Ramos (cell line): ENCODE results near the gene BAHCC1.
"Not testable (repeated sequence)": the region's sequence is repeated elsewhere in the genome, so short reads cannot be mapped to it uniquely, and the experiment has no call there.

ENCODE experiments used
- in situ Hi-C: fragments of 300-500 bp; cut with MboI; formaldehyde crosslinking; loops from one replicate; pipeline ENCODE4 v1.14.3; 2022; ENCODE audit warnings: low sequenced_read_pairs; ENCODE audit not compliant: unreplicated experiment

BAHCC1 gene

DNA sequence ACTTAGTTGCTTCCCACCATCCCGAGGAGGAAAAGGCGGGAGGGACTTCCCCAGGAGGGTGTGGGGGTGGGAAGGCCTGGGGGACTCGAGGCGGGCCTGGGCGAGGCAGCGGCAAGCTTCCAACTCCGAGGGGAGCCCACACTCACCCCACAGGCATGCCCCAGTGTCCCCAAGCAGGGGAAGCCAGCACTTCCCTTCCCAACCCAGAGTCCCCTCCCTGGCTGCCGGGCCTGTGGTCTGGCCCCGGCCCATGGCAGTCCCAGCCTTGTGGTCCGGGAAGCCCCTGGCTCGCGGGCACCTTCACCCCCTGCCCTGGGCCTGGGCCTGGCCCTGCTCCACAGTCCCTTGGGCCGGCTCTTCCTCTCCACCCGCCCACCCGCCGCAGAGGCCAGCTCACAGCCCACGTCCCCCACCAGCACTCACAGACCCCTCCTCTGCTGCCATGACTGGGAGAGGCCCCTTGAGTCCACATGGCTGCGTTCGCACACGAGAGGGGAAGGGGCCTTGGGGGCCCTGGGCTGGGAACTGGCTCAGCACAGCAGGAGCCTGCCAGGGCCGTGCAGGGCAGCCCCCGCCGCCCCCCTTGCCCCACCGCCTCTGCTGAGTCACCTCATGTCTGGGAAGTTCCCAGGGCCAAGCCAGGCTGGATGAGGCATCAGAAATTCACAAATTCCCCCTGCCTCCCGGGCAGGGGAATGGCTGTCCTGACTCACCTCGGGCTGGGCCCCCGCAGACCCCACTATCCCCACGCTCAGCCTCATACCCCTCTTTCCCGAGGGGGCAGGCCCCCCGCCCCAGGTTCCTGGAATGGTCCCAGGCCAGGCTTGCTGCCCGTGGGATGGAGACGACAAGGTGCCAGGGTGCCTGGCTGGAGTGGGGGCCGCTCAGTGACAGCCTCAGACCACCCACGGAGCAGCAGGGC, 27.8 kb downstream of the BAHCC1 start:
- in situ Hi-C loops = no loop called here

DNA sequence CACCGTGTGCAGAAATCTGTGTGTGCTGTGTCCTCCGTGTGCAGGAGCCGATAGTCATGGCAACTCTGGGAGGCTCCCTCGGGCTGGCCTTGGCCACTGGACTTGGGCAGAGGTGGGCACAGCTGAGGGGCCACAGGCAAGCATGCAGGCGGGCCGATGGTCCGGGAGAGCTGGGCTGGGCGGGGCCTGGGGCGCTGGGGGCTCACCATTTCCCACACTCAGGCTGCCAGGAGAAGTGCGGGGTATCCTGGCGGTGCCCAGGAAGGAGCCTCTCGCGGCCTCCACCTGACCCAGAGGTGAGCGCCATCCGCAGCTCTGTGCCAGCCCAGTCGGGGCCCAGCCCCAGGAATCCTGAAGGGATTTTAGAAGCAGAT, 28.4 kb downstream of the BAHCC1 start:
- in situ Hi-C loops = no loop called here

DNA sequence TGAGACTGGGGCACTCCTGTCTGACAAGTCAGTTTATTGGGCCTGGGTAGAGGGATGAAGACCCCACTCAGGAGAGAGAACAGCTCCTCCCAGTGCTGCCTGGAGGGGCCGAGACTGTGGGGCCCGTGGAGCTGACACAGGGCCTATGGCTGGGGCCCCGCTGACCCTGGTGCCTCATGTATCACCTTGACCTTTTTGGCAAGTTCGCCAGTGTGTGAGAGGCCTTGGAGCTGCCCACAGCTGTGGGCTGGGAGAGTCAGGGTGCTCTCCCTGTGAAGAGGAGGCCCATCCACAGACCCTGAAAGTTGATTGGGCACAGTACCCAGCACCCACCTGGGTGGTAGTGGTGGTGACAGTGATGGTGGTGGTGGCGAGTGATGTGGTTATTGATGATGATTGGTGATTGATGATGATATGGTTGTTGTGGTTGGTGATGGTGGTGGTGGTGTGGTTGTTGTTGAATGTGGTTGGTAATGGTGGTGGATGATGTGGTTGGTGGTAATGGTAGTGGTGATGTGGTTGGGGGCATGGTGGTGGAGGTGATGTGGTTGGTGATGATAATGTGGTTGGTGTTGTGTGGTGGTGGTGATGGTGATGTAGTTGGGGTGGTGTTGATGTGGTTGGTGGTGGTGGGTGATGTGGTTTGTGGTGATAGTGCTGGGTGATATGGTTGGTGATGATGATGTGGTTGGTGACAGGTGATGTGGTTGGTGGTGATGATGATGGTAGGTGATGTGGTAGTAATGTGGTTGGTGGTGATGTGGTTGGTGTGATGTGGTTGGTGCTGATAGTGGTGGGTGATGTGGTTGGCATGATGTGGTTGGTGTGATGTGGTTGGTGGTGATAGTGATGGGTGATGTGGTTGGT, 29.1 kb downstream of the BAHCC1 start:
- in situ Hi-C loops = no loop called here

DNA sequence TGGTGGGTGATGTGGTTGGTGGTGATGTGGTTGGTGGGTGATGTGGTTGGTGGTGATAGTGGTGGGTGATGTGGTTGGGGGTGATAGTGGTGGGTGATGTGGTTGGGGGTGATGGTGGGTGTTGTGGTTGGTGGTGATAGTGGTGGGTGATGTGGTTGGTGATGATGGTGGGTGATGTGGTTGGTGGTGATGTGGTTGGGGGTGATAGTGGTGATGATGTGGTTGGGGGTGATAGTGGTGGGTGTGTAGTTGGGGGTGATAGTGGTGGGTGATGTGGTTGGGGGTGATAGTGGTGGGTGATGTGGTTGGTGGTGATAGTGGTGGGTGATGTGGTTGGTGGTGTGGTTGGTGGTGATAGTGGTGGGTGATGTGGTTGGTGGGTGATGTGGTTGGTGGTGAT, 29.8 kb downstream of the BAHCC1 start:
- in situ Hi-C loops = not testable (repeated sequence)

DNA sequence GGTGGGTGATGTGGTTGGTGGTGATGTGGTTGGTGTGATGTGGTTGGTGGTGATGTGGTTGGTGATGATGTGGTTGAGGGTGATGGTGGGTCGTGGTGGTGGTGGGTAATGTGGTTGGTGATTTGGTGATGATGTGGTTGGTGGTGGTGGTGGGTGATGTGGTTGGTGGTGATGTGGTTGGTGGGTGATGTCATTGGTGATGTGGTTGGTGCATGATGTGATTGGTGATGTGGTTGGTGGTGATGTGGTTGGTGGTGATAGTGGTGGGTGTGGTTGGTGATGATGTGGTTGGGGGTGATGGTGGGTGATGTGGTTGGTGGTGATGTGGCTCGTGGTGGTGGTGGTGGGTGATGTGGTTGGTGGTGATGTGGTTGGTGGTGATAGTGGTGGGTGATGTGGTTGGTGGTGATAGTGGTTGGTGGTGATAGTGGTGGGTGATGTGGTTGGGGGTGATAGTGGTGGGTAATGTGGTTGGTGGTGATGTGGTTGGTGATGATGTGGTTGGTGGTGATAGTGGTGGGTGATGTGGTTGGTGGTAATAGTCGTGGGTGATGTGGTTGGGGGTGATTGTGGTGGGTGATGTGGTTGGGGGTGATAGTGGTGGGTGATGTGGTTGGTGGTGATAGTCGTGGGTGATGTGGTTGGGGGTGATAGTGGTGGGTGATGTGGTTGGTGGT, 30.6 kb downstream of the BAHCC1 start:
- in situ Hi-C loops = not testable (repeated sequence)

DNA sequence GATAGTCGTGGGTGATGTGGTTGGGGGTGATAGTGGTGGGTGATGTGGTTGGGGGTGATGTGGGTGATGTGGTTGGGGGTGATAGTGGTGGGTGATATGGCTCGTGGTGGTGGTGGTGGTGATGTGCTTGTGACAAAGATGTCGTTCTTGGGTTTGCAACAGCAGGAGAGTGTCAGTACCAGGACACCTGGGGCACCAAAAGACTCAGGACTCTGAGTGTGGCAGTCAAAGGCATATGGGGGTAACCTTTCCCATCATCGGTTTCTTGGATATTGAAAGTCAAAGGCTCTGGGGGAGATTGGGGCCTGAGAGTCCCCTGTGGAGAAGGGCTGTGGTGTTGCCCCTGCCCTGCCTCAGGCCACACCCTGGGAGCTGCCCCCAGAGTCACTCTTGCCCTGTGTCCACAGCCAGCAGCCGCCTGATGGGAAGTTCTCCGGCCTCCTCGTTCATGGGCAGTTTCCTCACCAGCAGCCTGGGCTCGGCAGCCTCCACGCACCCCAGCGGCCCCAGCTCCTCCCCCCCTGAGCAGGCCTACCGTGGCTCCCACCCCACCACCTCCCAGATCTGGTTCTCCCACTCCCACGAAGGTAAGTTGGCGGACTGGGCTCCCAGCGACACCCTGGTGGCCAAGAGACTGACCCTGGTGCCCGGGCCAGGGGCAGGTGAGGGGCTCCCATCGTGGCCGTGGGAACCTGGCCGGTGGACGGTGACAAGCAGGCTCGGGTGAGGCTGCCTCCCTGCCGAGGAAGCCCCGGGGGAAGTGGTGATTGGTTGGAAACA, 31.3 kb downstream of the BAHCC1 start:
- in situ Hi-C loops = no loop called here

DNA sequence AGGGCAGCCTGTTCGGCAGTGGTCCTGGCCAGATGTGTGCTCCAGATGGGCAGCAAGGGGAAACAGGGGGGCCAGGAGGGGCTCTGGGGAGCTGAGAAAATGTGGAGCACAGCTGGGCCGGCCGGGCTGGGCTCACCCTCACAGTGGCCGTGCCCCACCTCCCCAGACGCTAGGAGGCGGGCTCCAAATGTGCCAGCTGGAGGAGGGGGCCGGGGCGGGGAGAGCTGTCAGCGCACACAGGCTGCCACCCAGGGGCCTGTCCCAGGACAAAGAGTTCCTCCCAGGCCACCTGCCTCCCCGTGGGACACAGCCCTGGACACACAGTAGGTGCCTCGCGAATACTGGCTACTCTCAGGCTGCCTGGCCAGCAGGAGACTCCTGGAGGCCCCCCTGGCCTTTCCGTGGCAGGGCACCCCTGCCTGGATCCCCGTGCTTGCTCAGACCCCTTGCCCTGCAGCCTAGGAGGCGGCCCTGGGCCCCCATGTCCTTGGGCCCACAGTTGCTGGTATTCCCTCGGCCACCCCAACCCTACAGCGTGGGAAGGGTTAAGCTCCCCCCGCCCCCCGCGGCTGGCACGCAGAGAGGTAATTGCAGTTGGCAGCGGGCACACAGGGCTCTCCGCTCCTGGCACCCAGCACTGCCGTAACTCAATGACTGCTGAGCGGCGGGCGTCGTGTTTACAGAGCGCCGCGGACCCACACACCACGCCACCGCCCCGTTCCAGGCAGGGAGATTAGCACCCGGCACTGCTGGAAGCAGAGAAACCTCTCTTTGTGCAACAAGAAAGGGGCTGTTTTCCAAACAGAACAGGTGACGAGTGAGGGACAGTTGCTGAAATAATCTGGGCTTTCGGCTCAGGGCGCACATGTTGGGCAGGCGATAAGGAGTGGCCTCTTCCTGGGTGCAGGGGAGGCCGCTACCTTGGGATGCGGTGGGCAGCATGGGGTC, 32.2 kb downstream of the BAHCC1 start:
- in situ Hi-C loops = no loop called here

DNA sequence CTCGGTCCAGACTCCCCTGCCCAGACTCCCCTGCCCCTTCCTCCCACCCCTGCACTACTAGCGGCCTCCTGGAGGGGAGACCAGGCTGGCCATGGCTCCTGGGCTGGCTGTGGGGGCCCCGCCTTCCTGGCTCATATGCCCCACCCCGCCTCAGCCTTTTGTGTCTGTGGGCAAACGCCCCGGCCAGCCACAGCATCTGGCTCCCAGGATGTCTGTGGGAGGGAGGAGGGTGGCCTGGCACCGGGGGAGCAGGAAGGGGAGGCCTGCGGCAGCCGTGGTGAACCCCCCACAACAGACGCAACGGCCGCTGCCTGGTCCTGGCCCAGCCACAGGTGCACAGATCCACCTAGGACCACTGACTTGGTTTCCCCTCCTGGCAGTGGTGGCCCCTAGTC, 32.9 kb downstream of the BAHCC1 start:
- in situ Hi-C loops = no loop called here

DNA sequence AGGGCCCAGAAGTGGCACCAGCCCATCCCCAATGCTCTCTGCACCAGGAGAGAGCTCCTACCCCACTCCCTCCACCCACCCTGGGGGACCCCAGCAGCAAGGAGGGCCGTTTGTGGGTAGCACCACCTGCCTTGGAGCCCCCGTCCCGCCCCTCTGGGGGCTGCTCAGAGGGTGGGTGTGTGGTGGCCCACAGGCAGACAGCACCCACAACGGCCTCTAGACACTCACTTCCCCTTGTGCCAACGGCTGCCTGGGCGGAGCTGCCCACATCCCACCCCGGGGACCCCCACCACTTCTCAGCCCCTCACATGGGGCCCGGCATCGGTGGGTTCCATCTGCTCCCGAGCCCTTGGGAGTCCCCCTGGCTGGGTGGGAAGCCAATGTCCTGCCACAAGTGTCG, 33.3 kb downstream of the BAHCC1 start:
- in situ Hi-C loops = no loop called here

DNA sequence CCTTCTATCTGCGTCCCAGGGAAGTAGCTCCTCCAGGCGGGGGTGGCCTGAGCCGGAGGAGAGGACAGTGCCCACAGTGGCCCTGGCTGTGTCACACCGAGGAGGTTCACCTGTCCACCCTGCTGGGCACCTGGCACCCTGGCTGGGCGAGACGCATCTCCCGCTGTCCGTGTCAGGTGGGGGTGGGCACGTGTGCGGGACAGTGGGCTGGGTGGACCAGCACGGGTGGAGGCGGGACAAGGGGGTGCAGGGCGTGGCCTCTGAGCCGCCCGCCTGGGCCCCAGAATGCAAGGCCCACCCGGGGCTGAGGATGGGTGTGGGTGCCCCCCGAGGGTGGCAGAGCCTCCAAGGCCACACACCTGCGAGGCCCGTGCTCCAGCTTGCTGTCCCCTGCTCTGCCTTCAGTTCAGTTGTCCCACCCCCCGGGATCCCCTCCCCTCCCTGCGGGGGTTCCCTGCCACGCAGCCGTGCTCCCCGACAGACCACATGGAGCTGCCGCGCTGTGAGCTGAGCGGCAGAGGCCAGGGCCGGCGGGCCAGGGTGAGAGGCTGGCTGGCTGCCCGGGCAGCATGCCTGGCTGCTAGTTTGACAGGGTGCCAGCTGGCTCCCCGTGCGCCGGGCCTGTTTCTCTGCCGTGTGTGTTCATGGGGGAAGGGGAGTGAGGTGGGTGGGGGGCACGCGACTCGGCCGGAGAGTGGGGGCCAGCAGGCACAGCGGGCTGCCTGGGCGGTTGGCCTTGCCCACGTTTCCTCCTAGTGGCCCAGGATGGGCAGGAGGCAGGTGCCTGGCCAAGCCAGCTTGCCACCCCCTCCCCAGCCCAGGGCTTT, 33.9 kb downstream of the BAHCC1 start:
- in situ Hi-C loops = no loop called here

DNA sequence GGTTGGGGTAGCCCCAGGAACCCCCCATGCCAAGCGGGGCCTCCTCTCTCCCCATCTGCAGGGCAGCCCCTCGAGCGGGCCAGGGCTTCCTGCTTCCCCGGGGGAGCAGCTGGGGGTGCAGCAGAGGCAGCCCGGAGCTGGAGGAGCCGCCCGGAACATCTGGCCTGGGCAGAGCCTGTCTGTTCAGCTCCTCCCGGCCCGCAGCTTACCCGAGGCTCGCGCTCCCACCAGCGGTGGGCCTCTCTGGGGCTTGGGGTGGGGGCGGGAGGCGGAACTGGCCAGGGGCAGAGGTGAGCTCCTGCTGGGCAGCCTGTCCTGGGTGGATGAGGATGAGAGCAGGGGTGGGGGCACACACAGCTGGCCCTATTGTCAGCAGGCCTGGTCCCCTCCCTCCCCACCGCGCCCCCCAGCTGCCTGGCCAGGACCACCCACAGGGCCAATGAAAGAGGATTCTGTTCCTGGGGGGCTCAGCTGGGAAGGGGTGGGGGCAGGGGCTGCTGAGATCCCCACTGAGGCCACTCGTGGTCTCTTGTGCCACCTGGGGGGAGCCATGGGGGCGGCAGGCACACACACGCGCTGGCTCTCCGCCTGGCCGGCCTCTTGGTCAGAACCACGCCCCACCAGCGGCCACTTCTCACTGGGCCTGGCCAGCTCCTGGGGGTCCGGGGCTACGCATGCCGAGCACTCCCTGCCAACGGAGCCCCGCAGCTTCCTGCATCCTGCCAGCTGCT, 34.7 kb downstream of the BAHCC1 start:
- in situ Hi-C loops = no loop called here

DNA sequence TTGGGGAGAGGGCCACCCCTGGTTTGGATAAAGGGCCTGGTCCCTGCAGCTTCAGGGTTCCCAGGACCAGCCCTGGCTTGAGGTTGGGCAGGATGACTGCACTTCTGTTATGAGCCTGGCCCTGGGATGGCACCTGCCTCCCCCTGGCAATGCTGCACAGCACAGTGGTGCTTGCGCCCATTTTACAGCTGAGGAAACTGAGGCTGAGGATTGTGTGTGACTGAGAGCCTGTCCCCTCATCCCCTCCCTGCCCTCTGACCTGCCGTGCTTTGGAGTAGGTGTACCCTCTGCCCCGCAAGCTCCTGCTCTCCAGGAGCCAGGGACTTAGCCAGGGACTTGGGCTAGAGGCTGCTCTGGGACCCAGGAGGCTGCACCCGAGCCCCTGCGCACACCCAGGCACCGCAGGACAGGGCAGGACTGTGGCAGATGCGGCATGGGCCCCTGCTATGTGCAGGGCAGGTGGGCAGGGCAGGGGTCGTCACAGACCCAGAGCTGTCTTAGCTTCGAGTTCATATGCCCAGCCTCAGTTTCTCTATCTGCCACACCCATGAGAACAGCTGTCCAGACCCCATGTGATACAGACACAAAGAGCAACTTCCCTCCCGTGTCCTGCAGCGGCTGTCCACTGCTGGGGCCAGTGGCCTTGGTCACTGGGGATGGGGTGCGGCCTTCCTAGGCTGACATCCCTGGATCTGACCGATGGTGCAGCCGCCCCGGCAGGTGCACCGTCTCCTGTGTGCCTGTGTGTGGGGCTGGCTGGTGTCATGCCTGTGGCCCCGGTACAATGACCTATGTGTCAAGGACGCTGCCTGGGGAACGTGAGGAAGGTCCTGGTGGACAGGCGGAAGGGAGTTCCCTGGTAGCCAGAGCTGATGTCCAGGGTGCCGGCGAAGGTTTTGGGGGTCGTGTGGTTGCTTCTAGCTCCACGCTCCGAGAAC, 36.6 kb downstream of the BAHCC1 start:
- in situ Hi-C loops = no loop called here

DNA sequence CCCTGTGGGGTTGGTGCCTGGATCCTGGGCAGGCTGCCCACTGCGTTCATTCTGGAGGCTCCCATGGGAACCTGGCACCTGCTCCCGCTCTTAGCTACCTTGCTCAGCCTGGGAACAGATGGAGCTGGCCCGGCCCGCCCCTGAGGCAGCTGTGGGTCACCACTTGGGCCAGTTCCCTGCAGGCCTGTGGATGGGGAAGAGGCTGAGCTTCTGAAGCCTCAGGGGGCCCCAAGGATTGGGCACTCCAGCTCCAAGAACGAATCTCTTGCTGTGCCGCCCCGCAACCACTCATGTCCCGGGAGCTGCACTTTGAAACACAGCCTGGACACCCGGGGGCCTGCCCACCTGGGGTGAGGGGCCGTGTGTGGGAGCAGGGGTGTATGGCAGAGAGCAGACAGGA, 37.7 kb downstream of the BAHCC1 start:
- in situ Hi-C loops = no loop called here

DNA sequence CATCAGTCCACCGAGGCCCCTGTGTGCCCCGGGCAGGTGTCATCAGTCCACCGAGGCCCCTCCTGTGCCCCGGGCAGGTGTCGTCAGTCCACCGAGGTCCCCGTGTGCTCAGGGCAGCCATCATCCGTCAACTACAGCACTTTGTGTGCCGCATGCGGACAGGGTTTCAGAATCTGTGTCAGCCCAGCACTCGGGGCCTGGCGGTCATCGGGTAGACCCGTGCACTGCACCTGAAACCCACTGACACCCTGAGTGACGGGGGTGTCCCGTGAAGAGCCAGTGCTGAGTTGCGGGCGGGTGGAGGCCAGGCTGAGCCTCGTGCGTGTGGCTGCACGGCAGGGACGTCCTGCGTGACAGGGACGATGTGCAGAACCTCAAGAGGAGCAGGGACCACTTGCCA, 38.4 kb downstream of the BAHCC1 start:
- in situ Hi-C loops = no loop called here

DNA sequence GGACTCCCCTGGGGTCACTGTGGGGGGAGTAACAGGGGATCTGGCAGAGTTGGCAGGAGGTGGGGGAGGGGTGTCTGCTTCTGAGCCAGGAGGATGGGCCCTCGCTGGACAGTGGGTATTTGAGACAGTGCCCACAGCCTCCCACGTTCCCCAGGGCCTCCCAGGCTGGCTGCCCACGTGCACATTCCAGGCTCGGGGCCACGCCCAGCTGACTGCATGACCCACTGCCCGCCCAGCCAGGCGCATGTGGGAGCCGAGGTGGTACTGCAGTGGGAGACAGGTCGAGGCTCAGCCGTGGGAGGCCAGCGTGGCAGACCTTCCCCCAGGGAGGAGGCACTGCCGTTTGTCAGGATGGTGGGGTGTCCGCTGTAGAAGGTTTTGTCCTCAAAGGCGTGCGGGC, 38.8 kb downstream of the BAHCC1 start:
- in situ Hi-C loops = no loop called here

DNA sequence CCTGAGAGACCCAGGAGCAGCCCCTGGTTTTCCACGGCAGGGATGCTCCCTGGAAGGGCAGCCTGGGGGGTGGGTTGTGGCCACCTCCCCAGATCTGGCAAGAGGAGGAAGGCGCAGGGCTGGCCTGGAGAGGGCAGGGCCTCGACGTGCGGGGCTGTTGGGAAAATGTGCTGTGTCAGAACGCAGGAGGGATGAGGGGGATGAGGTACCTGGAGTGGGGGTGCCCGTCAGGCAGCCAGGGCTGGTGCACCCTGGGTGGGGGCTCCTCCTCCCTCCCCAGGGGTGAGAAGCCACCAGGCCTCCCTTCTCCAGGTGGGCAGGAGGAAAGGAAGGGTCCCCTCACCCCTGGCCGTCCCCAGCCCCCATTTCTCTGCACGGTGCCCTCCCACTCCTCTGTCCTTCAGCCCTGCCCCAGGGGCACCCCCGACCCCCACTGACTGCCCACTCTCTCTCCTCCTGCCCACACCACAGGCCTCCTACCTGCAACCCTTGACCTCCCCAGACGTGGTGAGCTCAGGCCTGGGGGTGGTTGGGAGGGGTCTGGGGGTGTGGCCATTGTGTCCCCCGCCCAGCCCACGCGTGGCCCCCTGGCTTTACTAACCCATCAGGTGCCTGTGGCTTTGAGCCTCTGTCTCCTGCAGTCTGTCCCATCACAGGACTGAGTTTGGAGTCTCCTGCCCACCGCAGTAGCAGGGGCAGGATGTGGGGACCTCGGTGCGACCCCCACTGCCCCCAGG, 39.6 kb downstream of the BAHCC1 start:
- in situ Hi-C loops = no loop called here
